WTC11 (cell line): ENCODE results near the gene IMPDH1.

Experiments
- CREM ChIP-seq: sonication (generic); formaldehyde crosslinking; IDR thresholded peaks from 2 replicates; pipeline ENCODE4 v1.8.1; 2022; ENCODE audit warnings: mild to moderate bottlenecking, missing genetic modification reagents, moderate library complexity
- CTCF ChIP-seq: fragments of 200-600 bp; IDR thresholded peaks from 2 replicates; pipeline ENCODE4 v1.8.0; 2022; ENCODE audit warnings: antibody characterized with exemption
- MAX ChIP-seq: sonication (generic); formaldehyde crosslinking; IDR thresholded peaks from 2 replicates; pipeline ENCODE4 v1.8.0; 2022; ENCODE audit warnings: mild to moderate bottlenecking, missing genetic modification reagents
- NFE2L1 ChIP-seq: sonication (generic); formaldehyde crosslinking; IDR thresholded peaks from 2 replicates; pipeline ENCODE4 v1.8.1; 2023; ENCODE audit warnings: missing genetic modification reagents

- TF ChIP-seq NFE2L1 (CRISPR knock-in tag), result no peak
- no peak for TF ChIP-seq MAX
- TF ChIP-seq CTCF, result no peak
- TF ChIP-seq CREM (CRISPR knock-in tag), result no peak
Observed at GRCh38 chr7:128360359-128360678, 49.5 kb downstream of the IMPDH1 start.
